COLO668 (cell line): ENCODE data around the gene BCL7C.
A peak's percentile ranks its signal among the peaks of the same experiment; 100 is the strongest.

Experiments used
- DNase-seq: peaks from one replicate; lab custom pipeline; 2025; ENCODE audit not compliant: unreplicated experiment; lab: John Stamatoyannopoulos, UW

BCL7C gene

GRCh38 chr16:30922960-30923535 is 29.2 kb upstream of the BCL7C start:
- peak; percentile 99 for DNase-seq

DNA sequence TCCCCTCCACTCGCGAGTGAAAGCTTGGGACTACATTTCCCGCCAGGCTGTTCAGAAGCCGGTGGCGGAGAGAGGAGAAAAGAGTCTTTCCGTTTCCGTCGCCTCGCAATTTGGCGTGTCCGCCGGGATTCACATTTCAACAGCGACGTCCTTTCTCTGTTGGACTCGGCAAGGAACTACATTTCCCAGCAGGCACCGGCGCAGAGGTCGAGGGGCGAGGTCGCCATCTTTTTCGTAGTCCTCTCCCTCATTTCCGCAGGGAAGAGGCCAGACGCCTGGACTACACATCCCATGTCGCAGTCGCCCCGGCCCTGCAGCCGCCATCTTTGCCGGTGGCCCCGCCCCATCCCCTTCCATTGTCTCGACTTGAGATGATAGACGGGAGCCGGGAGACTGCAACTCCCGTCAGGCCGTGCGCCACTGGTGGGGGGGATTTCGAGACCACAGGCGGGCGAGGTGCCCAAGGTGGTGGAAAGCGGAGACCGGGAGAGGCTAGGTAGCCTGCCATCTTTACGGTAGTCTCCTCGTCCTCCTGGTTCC is 28.6 kb upstream of the BCL7C start:
- DNase-seq = peak; percentile 98

- peak; percentile 84 for DNase-seq
These were observed 28.0 kb upstream of the BCL7C start for GRCh38 chr16:30921748-30922419.

GRCh38 chr16:30921459-30921747 is 27.5 kb upstream of the BCL7C start:
- DNase-seq = no peak

DNA sequence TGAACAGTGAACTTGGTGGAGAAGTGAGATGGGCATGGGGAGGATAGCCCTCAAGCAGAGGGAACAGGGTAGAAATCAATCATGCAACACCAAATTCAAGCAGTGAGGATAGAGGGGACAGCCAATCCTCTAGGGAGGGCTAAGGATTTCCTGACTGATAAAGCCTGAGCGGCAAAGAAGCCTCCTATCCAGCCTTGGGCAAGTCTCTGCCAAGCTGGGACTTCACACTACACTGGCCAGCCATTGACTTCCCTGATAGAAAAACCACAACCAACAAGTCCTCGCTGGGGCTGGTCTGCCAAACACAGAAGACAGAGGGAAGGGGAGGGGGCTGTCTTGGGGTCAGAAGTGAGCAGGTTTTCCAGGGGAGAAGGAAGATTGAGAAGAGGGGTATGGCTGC is 27.0 kb upstream of the BCL7C start:
- DNase-seq = no peak

- DNase-seq = no peak
These were observed 24.7 kb upstream of the BCL7C start for GRCh38 chr16:30918614-30919013.

DNA sequence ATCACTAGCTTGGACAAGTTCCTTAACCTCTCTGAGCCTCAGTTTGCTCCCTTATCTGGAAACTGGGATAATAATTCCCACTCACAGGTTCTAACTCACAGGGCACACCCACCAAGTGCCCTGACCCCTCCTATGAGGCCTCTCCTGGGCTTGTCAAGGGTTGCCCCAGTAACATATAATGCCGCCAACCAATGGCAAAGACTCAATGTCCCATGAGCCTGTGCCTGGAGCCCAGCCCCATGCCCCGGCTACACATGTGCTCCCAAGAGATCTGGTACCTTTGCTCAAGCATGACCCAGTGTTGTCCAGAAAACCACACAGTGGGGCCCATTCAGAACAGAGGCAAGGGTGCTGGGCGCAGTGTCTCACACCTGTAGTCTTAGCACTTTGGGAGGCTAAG is 21.0 kb upstream of the BCL7C start:
- DNase-seq = no peak

DNA sequence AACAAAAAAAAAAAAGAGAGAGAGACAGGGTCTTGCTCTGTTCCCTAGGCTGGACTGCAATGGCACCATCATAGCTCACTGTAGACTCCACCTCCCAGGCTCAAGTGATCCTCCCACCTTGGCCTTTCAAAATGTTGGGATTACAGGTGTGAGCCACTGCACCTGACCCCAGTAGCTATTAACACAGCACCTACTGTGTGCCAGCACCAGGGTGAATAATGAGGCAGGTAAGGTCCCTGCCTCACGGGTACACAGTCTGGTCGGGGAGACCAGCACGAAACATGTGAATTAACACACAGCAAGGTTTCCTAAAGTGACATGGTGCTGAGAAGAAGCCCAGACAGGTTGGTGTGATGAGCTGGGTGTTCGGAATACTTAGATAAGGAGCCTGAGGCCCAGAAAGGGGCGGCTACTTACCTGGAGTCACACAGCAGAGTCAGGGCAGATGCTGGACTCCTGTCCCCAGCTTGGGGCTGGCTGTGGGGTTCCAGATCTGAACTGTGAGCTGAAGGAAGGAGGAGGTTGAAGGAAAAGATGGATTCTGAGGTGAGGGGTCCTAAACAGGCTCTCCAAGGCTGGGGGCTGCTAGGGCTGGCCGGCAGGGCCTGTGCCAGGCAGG is 19.0 kb upstream of the BCL7C start:
- no peak for DNase-seq

- DNase-seq = no peak
These were observed 16.7 kb upstream of the BCL7C start for GRCh38 chr16:30910427-30911029.

- no peak for DNase-seq
These were observed 13.2 kb upstream of the BCL7C start for GRCh38 chr16:30907064-30907463.

DNA sequence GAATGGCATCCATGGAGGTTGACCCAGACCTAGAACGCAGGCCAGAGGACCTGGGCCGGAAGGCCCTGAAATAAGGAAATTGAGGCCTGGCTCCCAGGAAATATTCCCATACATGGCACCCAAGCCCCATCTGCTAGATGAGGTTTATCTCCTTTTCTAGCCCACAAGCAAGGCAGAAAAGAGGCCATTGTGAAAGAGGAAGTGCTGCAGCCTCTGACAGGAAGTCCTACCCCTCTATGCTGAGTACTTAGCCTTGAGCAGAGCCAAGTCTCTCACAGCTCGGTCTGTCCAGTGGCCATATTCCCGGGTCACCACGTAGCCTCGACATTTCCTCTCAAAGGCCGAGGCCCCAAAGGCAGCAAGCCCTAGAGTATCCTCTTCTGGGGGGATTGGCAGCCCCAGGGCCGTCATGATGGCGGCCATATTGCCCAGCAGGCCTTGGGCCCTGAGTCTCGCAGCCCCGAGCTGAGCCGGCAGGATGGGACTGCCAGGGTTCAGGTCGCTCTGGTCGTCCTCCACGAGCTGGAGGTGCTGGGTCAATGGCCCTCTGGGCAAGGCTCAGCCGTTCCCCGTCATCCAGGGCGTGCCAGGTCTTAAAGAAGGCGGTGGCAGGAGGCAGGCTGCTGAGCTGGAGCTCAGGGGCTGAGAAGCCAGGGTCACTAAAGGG is 10.4 kb upstream of the BCL7C start:
- no peak for DNase-seq

DNA sequence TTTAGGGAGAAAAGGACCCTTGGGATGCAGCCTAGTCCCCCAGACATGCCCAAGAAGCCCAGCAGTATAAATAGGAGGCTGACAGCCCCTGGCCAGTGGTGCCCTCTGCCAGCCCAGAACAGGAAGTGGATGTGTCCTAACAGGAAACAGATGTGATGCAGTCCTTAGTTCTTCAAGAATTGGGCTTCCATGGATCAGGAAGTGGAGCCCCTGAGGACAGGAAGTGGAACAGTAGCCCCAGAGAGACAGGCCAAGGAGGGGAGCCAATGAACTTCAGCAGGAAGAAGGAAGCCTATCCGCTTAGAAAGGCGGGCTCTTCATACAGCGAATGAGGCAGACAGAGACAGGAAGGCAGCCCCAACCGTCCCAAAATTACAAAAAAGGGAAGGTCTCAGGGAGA is 9.7 kb upstream of the BCL7C start:
- DNase-seq = no peak

DNA sequence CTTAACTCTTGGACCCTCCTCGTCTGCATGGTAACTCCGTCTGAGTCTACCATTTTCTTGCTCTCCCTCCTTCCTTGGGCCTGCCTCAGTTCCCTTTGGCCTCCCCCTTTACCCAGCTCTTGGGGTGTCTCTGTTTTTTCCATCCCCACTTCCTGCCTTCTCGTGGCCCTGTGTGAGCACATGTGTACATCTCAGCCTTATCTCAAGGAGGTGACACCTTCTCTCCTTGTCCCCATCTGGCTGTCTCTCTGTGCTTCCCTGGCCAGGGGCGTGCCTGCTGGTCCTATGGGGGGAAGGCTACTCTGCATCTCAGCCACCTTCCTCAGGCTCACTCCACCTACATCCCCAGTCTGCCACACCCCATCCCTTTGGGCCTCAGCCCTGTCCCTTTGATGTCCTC is 9.1 kb upstream of the BCL7C start:
- DNase-seq = no peak

- DNase-seq = peak; percentile 83
These were observed 8.4 kb upstream of the BCL7C start for GRCh38 chr16:30902029-30902972.

DNA sequence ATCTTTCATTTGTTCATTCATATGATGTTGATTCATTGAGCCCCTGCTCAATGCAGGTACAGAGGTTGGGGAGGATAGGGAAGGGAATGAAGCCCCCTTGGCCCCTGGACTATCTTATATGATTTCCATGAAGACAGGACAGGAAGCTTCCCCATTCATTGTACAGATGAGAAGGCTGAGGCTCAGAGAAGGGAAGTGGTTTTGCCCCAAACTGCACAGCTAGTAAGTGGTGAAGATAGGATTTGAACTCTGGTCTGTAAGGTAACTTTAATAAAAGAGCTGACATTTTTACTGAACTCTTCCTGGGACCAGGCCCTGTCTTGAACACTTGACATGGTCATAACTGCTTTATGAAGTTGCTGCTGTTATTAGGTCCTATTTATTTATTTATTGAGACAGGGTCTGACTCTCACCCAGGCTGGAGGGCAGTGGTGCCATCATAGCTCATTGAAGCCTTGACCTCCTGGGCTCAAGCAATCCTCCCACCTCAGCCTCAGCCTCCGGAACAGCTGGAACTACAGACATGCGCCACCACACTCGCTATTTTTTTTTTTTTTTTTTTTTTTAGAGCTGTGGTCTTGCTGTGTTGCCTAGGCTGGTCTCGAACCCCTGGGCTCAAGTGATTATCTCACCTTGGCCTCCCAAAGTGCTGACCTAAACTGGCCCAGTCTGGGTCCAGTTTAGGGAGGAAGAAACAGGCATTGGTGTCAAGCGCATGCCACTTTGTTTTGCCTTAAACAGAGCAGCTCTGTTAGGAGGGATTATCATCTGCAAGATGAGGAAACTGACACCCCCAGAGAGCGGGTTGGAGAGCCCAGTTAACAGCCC is 7.5 kb upstream of the BCL7C start:
- DNase-seq = no peak

- DNase-seq = no peak
These were observed 6.7 kb upstream of the BCL7C start for GRCh38 chr16:30900588-30900987.

GRCh38 chr16:30899794-30900193 is 5.9 kb upstream of the BCL7C start:
- DNase-seq = no peak

- DNase-seq = peak; percentile 70
These were observed 3.2 kb upstream of the BCL7C start for GRCh38 chr16:30896889-30897733.
